ENCODE data around the gene IGSF9B.

The IGSF9B gene

DNA sequence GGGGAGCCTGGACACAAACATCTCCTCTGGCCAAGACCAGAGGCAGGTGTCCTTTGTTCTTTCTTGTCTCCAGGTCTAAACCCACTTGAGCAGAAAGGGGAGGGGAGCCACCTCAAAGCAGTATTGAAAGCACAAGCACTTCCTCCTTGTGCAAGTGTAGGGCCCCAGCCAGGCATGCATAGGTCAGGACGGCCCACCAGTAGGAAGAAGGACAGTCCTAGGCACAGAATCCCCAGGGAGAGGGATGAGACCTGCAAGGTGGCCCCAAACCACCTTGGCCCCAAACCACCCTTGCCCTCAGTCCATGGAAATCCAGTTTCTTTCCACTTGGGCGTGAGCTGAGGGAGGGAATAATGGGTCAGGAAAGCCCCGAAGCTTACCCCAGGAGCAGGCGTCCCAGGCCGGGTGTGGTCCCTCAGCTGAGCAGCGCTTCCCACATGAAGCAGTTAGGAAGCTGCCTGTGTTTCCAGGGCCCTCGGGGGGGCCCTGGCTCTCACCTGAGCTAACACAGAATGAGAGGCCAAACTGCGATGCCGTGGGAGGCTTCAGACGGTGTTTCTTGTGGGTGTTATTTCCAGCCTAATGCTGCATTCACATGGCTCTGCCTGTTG, 20.4 kb upstream of the IGSF9B start:
- H3K9ac ChIP-seq: no peak overlapping the region
- no peak overlapping the region for H3K27ac ChIP-seq
- H3K4me1 ChIP-seq (ENCODE audit: low read depth, poor library complexity, severe bottlenecking): no peaks in the 10 kb centered on the region
- no peak overlapping the region for H3K4me3 ChIP-seq (IDR thresholded peaks at IDR 0.05; ENCODE audit: insufficient read depth, low read depth, low read length)
- H3K27me3 ChIP-seq (ENCODE audit: insufficient read depth, low read depth): no peaks in the 10 kb centered on the region
- no peak overlapping the region for H2AFZ ChIP-seq (ENCODE audit: low read depth)
- H3K4me2 ChIP-seq: no peak overlapping the region
- no peaks in the 10 kb centered on the region for H3K79me2 ChIP-seq (ENCODE audit: insufficient read depth, low read depth)
- no peaks in the 10 kb centered on the region for H4K20me1 ChIP-seq (ENCODE audit: insufficient read depth)
- no peaks in the 10 kb centered on the region for H3K36me3 ChIP-seq (ENCODE audit: insufficient read depth)
- TF ChIP-seq CTCF (conservative IDR thresholded peaks at IDR 0.05; ENCODE audit: low read depth, low read length): no peak

- H3K79me2 ChIP-seq (ENCODE audit: insufficient read depth, low read depth): no peaks in the 10 kb centered on the region
- no peaks in the 10 kb centered on the region for H3K4me1 ChIP-seq (ENCODE audit: low read depth, poor library complexity, severe bottlenecking)
- no peak overlapping the region for H3K4me3 ChIP-seq (IDR thresholded peaks at IDR 0.05; ENCODE audit: insufficient read depth, low read depth, low read length)
- H3K4me2 ChIP-seq: no peak overlapping the region
- H3K9ac ChIP-seq: no peak overlapping the region
- no peak for TF ChIP-seq CTCF (conservative IDR thresholded peaks at IDR 0.05; ENCODE audit: low read depth, low read length)
- no peaks in the 10 kb centered on the region for H4K20me1 ChIP-seq (ENCODE audit: insufficient read depth)
- no peak overlapping the region for H3K27ac ChIP-seq
- no peaks in the 10 kb centered on the region for H3K36me3 ChIP-seq (ENCODE audit: insufficient read depth)
- no peak overlapping the region for H2AFZ ChIP-seq (ENCODE audit: low read depth)
- H3K27me3 ChIP-seq (ENCODE audit: insufficient read depth, low read depth): no peaks in the 10 kb centered on the region
These were observed 18.7 kb upstream of the IGSF9B start for GRCh38 chr11:133975488-133975849.

DNA sequence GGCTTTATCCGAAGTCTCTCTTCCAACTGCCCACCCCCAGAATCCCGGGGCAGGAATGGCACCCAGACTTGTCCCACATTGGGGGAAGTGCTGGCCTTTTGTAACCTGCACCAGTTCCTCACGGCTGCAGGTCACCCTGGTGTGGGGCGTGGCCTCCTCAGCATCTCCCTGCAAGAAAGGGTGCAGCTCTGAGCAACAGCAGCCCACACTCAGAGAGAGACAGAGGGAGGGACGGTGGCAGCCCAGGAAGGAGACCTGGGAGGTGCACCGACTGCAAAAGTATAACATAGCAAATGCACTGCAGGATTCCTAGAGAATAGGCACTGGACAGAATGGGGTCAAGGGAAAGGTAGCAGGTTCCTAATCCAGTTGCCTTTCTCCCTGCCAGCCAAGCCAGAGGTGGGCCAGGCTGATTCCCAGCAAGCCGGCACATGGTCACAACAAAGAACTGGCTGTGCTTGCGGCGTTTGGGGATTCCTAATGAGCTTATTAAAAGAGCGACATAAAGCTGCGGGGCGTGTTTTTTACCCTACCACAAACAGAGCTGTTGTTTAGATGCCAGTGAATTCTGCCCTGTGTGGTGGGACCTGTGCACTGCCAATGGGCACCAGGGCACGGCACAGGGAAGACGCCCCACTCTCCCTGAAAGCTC, 18.2 kb upstream of the IGSF9B start:
- no peak overlapping the region for H3K27ac ChIP-seq
- H3K4me3 ChIP-seq (IDR thresholded peaks at IDR 0.05; ENCODE audit: insufficient read depth, low read depth, low read length): no peak overlapping the region
- no peak overlapping the region for H2AFZ ChIP-seq (ENCODE audit: low read depth)
- no peak for TF ChIP-seq CTCF (conservative IDR thresholded peaks at IDR 0.05; ENCODE audit: low read depth, low read length)
- H3K9ac ChIP-seq: no peak overlapping the region
- H3K36me3 ChIP-seq (ENCODE audit: insufficient read depth): no peaks in the 10 kb centered on the region
- H3K79me2 ChIP-seq (ENCODE audit: insufficient read depth, low read depth): no peaks in the 10 kb centered on the region
- H3K4me1 ChIP-seq (ENCODE audit: low read depth, poor library complexity, severe bottlenecking): no peaks in the 10 kb centered on the region
- no peaks in the 10 kb centered on the region for H4K20me1 ChIP-seq (ENCODE audit: insufficient read depth)
- no peaks in the 10 kb centered on the region for H3K27me3 ChIP-seq (ENCODE audit: insufficient read depth, low read depth)
- H3K4me2 ChIP-seq: no peak overlapping the region

DNA sequence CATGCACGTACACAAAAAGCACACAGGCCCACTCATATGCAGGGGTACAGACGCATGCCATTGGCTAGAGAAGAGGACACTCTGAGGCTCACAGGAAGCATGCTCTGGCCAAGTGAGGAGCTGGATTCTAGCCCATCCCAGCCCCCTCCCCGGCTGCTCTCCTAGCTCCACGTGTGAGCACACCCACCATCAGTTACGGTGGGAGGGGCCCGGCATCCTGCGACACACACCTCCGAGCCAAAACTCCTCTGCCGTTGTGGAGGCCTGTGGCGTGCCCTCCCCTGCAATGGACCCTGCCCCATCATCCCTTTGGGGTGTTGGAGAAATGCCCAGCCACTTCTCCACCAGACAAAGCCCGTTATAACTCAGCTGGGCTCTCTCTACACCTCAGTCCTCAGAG, 15.1 kb upstream of the IGSF9B start:
- Histone ChIP-seq H3K9ac (no peak overlapping the region), H3K27me3 (ENCODE audit: insufficient read depth, low read depth) (no peaks in the 10 kb centered on the region), H4K20me1 (ENCODE audit: insufficient read depth) (no peaks in the 10 kb centered on the region), H3K4me2 (no peak overlapping the region), H3K4me1 (ENCODE audit: low read depth, poor library complexity, severe bottlenecking) (no peaks in the 10 kb centered on the region), H3K79me2 (ENCODE audit: insufficient read depth, low read depth) (no peaks in the 10 kb centered on the region), H3K36me3 (ENCODE audit: insufficient read depth) (no peaks in the 10 kb centered on the region), H3K4me3 (IDR thresholded peaks at IDR 0.05; ENCODE audit: insufficient read depth, low read depth, low read length) (no peak overlapping the region), H2AFZ (ENCODE audit: low read depth) (no peak overlapping the region), H3K27ac (no peak overlapping the region)
- no peak for TF ChIP-seq CTCF (conservative IDR thresholded peaks at IDR 0.05; ENCODE audit: low read depth, low read length)
